ENCODE results near the gene DPP4. TPM values are rescaled to one million over a fixed set of nuclear protein-coding genes. Genes with fewer than 3 reads are reported as not detected.

DPP4 gene
- total and polyA plus RNA-seq, 2 of the 13 experiments (the other 11 are each of a cell fraction or from before 2014, with no cell fraction given), result 39.4 to 109 TPM

DNA sequence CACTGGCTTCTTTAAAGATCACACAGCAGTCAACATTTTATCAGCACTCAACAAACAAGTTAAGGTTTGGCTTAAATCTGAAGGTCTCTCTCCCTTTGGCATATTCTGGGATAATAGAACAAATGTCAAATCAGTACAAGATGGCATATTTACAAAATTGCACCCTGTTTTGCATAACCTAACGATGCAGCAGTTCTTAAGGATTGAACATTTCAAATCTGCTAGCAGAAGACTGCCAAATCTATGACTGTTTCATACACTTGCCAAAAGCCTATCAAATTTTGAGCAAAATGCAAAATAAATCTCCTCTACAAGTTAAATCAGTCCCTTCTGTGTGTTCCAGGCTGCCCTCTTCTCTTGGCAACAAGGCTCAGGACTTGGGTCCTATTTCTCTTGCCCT, 73.6 kb downstream of the DPP4 start:
- Histone ChIP-seq H2AFZ (ENCODE audit: low read length) (no peak overlapping the region), H3K4me2 (ENCODE audit: low read depth, low read length) (no peak overlapping the region), H3K4me3 (replicated peaks in 1 of 3; ENCODE audit: insufficient read depth in 1 of 3, low read depth in 2 of 3, low read length in 3 of 3) (no peak overlapping the region), H3K27me3 (ENCODE audit: control insufficient read depth in 1 of 2, insufficient read depth in 2 of 2, low read length in 2 of 2) (no peaks in the 10 kb centered on the region), H3K9me3 (ENCODE audit: low read length) (no peaks in the 10 kb centered on the region), H3K79me2 (ENCODE audit: insufficient read depth, low read length) (no peaks in the 10 kb centered on the region), H3K27ac (ENCODE audit: extremely low read length, insufficient read depth, low read length) (no peak overlapping the region), H3K9ac (ENCODE audit: insufficient read depth, low read depth, low read length) (no peak overlapping the region), H3K4me1 (ENCODE audit: insufficient read depth, low read length) (peaks cover 17% of the 10 kb centered on the region), H3K36me3 (replicated peaks in 1 of 2; ENCODE audit: control insufficient read depth in 1 of 2, insufficient read depth in 2 of 2, low read length in 2 of 2) (peaks cover 4 to 39% of the 10 kb centered on the region in 2 experiments; a peak in 3 of 5 replicates), H4K20me1 (ENCODE audit: insufficient read depth, low read length) (no peaks in the 10 kb centered on the region)
- FAIRE-seq (no peak), DNase-seq (ENCODE audit: low spot score) (no peak), ATAC-seq (no peak)
- ChIA-PET CTCF (ENCODE audit: low intra/inter-chr PET ratio, low total read pairs) (no interaction called here), POLR2A (no interaction called here)
- in situ Hi-C loops (cut with HindIII; ENCODE audit: extremely low pct_ligation_motif_present, low pct_unique_long_range_greater_than_20kb) (no loop called here), intact Hi-C loops (cut with micrococcal nuclease; ENCODE audit: unreplicated experiment) (no loop called here)
- BruUV-seq (replicated peaks), result no TSS peak
- 86% methylated on average over 1 of the region's 1 CpG for WGBS (ENCODE audit: low lambda C conversion rate)
- TF ChIP-seq, protein P1, sequence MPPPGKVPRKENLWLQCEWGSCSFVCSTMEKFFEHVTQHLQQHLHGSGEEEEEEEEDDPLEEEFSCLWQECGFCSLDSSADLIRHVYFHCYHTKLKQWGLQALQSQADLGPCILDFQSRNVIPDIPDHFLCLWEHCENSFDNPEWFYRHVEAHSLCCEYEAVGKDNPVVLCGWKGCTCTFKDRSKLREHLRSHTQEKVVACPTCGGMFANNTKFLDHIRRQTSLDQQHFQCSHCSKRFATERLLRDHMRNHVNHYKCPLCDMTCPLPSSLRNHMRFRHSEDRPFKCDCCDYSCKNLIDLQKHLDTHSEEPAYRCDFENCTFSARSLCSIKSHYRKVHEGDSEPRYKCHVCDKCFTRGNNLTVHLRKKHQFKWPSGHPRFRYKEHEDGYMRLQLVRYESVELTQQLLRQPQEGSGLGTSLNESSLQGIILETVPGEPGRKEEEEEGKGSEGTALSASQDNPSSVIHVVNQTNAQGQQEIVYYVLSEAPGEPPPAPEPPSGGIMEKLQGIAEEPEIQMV (CRISPR knock-in tag; IDR thresholded peaks at IDR 0.05; ENCODE audit: low read depth), result no peak
- TF ChIP-seq ZNF143 (CRISPR knock-in tag; IDR thresholded peaks at IDR 0.05), result no peak
- TF ChIP-seq ZNF20 (CRISPR knock-in tag; IDR thresholded peaks at IDR 0.05), result no peak
- TF ChIP-seq TCF12 (IDR thresholded peaks at IDR 0.05), result no peak
- no peak for TF ChIP-seq TCF12 (CRISPR knock-in tag; IDR thresholded peaks at IDR 0.05)
- TF ChIP-seq RXRA (CRISPR knock-in tag; IDR thresholded peaks at IDR 0.05), result no peak
- TF ChIP-seq ZNF431 (CRISPR knock-in tag; IDR thresholded peaks at IDR 0.05; ENCODE audit: borderline replicate concordance, low read depth), result no peak
- no peak for TF ChIP-seq MAFK (conservative IDR thresholded peaks at IDR 0.05 in 1 of 2, IDR thresholded peaks at IDR 0.05 in 1 of 2; ENCODE audit: low read length in 2 of 2)

DNA sequence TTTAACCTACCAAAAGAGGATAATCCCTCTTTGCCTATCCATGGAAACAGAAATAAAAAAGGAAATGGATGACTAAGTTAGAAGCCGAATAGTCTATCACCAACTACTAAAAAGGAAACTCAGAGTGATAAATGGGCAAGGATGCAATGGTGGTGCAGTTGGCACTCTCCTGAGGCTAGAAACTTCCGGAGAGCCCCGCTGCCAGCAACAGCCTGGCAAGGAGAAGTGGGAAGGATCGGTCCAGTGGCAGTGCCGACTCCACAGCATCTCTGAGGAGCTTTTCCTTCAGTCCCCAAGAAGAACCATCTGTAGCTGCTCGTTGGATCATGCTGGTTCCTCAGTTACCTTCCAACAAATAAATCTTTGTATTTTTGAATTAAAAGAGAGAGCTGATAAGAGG, 74.7 kb downstream of the DPP4 start:
- Histone ChIP-seq H3K36me3 (replicated peaks in 1 of 2; ENCODE audit: control insufficient read depth in 1 of 2, insufficient read depth in 2 of 2, low read length in 2 of 2) (peaks cover 3 to 40% of the 10 kb centered on the region in 2 experiments; a peak in 3 of 5 replicates), H3K79me2 (ENCODE audit: insufficient read depth, low read length) (no peaks in the 10 kb centered on the region), H3K4me1 (ENCODE audit: insufficient read depth, low read length) (peaks cover 21% of the 10 kb centered on the region), H3K4me2 (ENCODE audit: low read depth, low read length) (no peak overlapping the region), H2AFZ (ENCODE audit: low read length) (no peak overlapping the region), H3K9me3 (ENCODE audit: low read length) (no peaks in the 10 kb centered on the region), H3K27ac (ENCODE audit: extremely low read length, insufficient read depth, low read length) (no peak overlapping the region), H3K9ac (ENCODE audit: insufficient read depth, low read depth, low read length) (no peak overlapping the region), H4K20me1 (ENCODE audit: insufficient read depth, low read length) (no peaks in the 10 kb centered on the region), H3K4me3 (replicated peaks in 1 of 3; ENCODE audit: insufficient read depth in 1 of 3, low read depth in 2 of 3, low read length in 3 of 3) (no peak overlapping the region), H3K27me3 (ENCODE audit: control insufficient read depth in 1 of 2, insufficient read depth in 2 of 2, low read length in 2 of 2) (no peaks in the 10 kb centered on the region)
- no TSS peak for BruUV-seq (replicated peaks)
- intact Hi-C loops (cut with micrococcal nuclease; ENCODE audit: unreplicated experiment), result no loop called here
- DNase-seq (ENCODE audit: low spot score) (no peak), FAIRE-seq (no peak), ATAC-seq (no peak)
- CTCF ChIA-PET (ENCODE audit: low intra/inter-chr PET ratio, low total read pairs), result no interaction called here
- WGBS (ENCODE audit: low lambda C conversion rate), result 91% methylated on average over 6 of the region's 6 CpGs
- POLR2A ChIA-PET, result no interaction called here
- TF ChIP-seq ZBTB7B (CRISPR knock-in tag; IDR thresholded peaks at IDR 0.05) (no peak), MIER3 (CRISPR knock-in tag; IDR thresholded peaks at IDR 0.05; ENCODE audit: borderline replicate concordance) (no peak), MEIS2 (CRISPR knock-in tag; IDR thresholded peaks at IDR 0.05) (no peak), ZBTB7A (CRISPR knock-in tag; IDR thresholded peaks at IDR 0.05) (no peak), SRSF4 (IDR thresholded peaks at IDR 0.05; ENCODE audit: low read depth, low read length, poor library complexity, severe bottlenecking) (no peak), ZNF343 (CRISPR knock-in tag; IDR thresholded peaks at IDR 0.05) (no peak), MAFF (IDR thresholded peaks at IDR 0.05; ENCODE audit: low read depth, low read length) (no peak)
- TF ChIP-seq, protein P2, sequence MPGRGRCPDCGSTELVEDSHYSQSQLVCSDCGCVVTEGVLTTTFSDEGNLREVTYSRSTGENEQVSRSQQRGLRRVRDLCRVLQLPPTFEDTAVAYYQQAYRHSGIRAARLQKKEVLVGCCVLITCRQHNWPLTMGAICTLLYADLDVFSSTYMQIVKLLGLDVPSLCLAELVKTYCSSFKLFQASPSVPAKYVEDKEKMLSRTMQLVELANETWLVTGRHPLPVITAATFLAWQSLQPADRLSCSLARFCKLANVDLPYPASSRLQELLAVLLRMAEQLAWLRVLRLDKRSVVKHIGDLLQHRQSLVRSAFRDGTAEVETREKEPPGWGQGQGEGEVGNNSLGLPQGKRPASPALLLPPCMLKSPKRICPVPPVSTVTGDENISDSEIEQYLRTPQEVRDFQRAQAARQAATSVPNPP (CRISPR knock-in tag; IDR thresholded peaks at IDR 0.05), result no peak
- TF ChIP-seq, protein P3, sequence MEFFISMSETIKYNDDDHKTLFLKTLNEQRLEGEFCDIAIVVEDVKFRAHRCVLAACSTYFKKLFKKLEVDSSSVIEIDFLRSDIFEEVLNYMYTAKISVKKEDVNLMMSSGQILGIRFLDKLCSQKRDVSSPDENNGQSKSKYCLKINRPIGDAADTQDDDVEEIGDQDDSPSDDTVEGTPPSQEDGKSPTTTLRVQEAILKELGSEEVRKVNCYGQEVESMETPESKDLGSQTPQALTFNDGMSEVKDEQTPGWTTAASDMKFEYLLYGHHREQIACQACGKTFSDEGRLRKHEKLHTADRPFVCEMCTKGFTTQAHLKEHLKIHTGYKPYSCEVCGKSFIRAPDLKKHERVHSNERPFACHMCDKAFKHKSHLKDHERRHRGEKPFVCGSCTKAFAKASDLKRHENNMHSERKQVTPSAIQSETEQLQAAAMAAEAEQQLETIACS (CRISPR knock-in tag; IDR thresholded peaks at IDR 0.05), result no peak
- in situ Hi-C loops (cut with HindIII; ENCODE audit: extremely low pct_ligation_motif_present, low pct_unique_long_range_greater_than_20kb), result loop anchor here (25.0 kb wide), 1 partner anchor 313 kb away; the partner anchor contains the start of gene IFIH1
